Peyer's patch (tissue), 4 donors: ENCODE results near the gene ERVFRD-1. TPM values are rescaled to one million over a fixed set of nuclear protein-coding genes. Genes with fewer than 3 reads are reported as not detected.

Experiments used
- DNase-seq, 3 donors: peaks; one replicate each; pipeline ENCODE4 v3.0.0-alpha.2; 2017 to 2019
- H3K27ac ChIP-seq, 4 donors: fragments of 200-600 bp; sonication (generic); one replicate each; pipeline ENCODE4 v1.5.1; 2016 to 2019
- H3K27me3 ChIP-seq, 2 donors: fragments of 200-600 bp; sonication (generic); one replicate each; pipeline ENCODE4 v1.5.1; 2019
- H3K36me3 ChIP-seq, 3 donors: fragments of 200-600 bp; sonication (generic); one replicate each; pipeline ENCODE4 v1.5.1; 2016 to 2019
- H3K4me1 ChIP-seq, 4 donors: fragments of 200-600 bp; sonication (generic); one replicate each; pipeline ENCODE4 v1.5.1; 2016 to 2019
- H3K4me3 ChIP-seq, 4 donors: fragments of 200-600 bp; sonication (generic); 1 replicate in 3 of 4; 2 replicates in 1 of 4; pipeline ENCODE4 v1.5.1; 2016 to 2019; ENCODE audit warnings: mild to moderate bottlenecking in 1 of 4
- H3K9me3 ChIP-seq, 4 donors: fragments of 200-600 bp; sonication (generic); one replicate each; pipeline ENCODE4 v1.5.1; 2016 to 2019; ENCODE audit warnings: mild to moderate bottlenecking in 1 of 4
- POLR2A ChIP-seq, 2 donors: fragments of 450-650 bp; IDR thresholded peaks; one replicate each; pipeline ENCODE4 v1.5.1; 2017; ENCODE audit warnings: antibody characterized with exemption in 2 of 2, mild to moderate bottlenecking in 2 of 2, moderate library complexity in 2 of 2
- total RNA-seq, 4 donors: library from RNA; depleted of rRNA; stranded (reverse); fragments of >200 nt; gene quantifications; one replicate each; pipeline ENCODE4 v1.1.0, GENCODE V29; 2016
- TF ChIP-seq, protein P1 (sequence below), 6 experiments: fragments of 450-650 bp in 4 of 6; fragments of 200-600 bp in 2 of 6; sonication (generic) in 1 of 6; IDR thresholded peaks; one replicate each; pipeline ENCODE4 v1.5.1; 2017 to 2019; ENCODE audit warnings: antibody characterized with exemption in 6 of 6, mild to moderate bottlenecking in 3 of 6, moderate library complexity in 1 of 6

The ERVFRD-1 gene
- total RNA-seq, 4 donors from 2014 or later: not detected

DNA sequence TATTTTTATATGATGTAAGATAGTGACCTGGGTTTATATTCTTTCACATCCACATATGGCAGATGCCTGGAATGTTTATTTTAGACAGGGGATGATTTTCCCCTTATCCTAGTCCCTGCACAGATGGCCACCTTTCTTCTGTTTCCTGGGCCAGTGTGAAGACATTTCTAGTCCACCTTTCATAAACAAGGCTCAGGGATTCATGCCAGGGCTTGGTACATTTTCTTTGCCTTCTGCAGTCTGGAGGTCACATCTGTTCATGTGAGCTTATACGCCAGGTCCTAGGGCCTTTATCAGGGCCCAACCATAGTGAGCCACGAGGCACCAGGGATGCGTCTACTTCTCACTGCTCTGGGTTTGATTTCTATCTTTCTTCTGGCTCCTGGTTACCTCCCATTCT lies 38.0 kb upstream of the ERVFRD-1 start:
- Histone ChIP-seq H3K27ac (no peak overlapping the region), H3K4me1 (no peaks in the 10 kb centered on the region), H3K27me3 (no peaks in the 10 kb centered on the region), H3K9me3 (no peaks in the 10 kb centered on the region), H3K4me3 (no peak overlapping the region), H3K36me3 (no peaks in the 10 kb centered on the region)
- TF ChIP-seq, protein P1, sequence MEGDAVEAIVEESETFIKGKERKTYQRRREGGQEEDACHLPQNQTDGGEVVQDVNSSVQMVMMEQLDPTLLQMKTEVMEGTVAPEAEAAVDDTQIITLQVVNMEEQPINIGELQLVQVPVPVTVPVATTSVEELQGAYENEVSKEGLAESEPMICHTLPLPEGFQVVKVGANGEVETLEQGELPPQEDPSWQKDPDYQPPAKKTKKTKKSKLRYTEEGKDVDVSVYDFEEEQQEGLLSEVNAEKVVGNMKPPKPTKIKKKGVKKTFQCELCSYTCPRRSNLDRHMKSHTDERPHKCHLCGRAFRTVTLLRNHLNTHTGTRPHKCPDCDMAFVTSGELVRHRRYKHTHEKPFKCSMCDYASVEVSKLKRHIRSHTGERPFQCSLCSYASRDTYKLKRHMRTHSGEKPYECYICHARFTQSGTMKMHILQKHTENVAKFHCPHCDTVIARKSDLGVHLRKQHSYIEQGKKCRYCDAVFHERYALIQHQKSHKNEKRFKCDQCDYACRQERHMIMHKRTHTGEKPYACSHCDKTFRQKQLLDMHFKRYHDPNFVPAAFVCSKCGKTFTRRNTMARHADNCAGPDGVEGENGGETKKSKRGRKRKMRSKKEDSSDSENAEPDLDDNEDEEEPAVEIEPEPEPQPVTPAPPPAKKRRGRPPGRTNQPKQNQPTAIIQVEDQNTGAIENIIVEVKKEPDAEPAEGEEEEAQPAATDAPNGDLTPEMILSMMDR (IDR thresholded peaks at IDR 0.05): no peak
- no peak for TF ChIP-seq POLR2A (IDR thresholded peaks at IDR 0.05)
- no peak for DNase-seq

DNA sequence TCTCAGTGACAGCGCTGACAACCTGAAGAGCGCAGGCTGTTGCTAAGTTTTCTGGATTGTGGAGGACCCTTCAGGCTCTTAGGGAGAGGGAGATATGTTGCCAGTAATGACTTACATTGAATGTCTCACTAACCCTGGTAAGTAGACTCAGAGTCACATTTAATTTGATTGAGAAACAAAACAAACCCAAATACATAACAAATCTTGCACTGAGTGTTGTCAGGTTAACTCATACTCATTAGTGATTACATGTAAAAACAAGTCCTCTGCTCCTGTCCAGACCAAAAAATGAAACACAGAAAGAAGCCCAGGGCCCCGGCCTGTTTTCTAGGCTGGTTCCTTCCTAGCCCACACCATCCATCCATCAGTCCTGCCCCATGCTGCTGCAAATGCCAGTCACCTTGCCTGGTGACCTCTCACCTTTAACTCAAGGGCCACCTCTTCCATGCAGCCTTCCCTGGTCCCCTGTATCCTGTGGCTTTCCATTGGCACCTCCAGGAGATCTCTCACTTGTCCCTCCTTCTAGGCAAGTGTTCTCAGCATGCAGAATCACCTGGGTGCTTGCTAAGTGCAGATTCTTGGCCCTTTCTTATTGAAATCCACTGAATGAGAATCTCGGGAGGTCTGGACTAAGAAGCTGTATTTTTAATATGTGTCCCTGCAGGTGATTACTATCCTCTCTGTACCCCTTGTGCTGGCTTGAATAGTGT lies 34.7 kb upstream of the ERVFRD-1 start:
- TF ChIP-seq, protein P1 (IDR thresholded peaks at IDR 0.05): no peak
- no peak for TF ChIP-seq POLR2A (IDR thresholded peaks at IDR 0.05)

DNA sequence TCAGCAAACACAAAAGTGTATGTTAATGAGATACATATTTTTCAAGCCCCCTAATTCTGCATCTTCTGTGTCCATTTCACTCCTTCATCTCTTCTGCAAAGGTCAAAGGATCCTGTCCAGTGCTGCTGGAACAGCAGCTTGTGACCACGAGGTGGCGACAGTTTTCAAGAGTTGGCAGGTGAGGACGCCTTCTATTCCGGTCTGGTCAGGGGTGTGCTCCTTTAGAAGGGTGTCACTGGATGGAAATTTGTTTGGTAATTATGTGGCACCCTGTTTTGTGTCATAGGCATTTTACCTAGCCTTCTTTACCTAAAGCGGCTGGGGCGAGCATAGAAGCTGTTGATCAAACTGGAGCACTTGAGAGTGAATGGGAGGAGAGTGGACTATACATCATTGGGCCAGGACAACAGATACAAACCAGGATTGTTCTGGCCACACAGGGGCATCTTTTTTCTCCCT lies 32.9 kb upstream of the ERVFRD-1 start:
- TF ChIP-seq, protein P1 (IDR thresholded peaks at IDR 0.05): peak; percentile 51 to 95 (median 88)
- peak in 1 of 2 donors; percentile 13 for TF ChIP-seq POLR2A (IDR thresholded peaks at IDR 0.05)
- DNase-seq: peak; percentile 70 to 92 (median 80)
- H3K9me3 ChIP-seq: no peaks in the 10 kb centered on the region
- no peak overlapping the region for H3K4me3 ChIP-seq
- H3K4me1 ChIP-seq: no peaks in the 10 kb centered on the region
- no peaks in the 10 kb centered on the region for H3K27me3 ChIP-seq
- no peaks in the 10 kb centered on the region for H3K36me3 ChIP-seq
- H3K27ac ChIP-seq: no peak overlapping the region

More for the DNA sequence above, 34.7 kb upstream of the ERVFRD-1 start:
- H3K36me3 ChIP-seq: no peaks in the 10 kb centered on the region
- no peak for DNase-seq
- H3K9me3 ChIP-seq: no peaks in the 10 kb centered on the region
- no peaks in the 10 kb centered on the region for H3K27me3 ChIP-seq
- no peaks in the 10 kb centered on the region for H3K4me1 ChIP-seq
- H3K4me3 ChIP-seq: no peak overlapping the region
- H3K27ac ChIP-seq: no peak overlapping the region

DNA sequence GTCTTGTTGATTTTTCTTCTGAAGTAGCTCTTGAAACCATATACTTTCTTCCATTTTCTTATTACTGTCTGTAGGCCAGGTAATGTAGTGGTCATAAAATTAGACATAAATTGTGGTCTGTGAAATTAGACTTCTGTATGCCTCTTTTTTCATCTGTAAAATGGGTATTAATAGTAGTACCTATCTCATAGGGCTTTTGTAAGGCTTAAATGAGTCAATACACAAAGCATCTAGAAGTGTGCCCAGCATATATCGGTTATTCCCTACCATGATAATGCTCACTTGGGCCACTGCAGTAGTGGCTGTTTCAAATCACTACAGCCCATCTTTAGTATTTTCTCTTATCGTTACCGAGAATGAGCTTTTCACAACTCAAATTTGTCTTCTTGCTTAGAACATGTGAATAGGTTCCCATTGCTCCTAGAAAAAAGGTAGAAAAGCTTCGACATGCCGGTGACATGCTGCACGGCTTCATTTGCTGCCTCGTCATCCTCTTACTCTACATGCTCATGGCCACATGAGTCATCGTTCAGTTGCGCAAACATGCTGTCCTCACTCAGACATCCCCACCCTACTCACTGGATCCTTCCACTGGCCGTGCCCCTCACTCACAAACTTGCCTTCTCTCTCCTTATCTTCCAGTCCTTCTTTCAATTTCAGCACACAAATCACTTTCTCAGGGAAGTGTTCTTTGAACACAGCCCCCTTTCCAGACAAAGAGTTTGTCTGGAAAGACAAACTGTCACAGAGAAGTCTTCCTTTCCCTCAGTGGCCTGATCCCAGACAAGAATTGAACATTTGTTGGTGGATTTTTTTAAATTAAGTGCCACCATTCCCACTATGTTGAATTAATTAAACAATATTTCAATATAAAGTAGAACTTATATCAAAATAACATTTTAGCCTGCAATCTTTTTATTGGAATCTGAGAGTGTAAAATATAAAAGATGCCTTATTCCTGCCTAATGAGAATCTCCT lies 32.2 kb upstream of the ERVFRD-1 start:
- H3K9me3 ChIP-seq: no peaks in the 10 kb centered on the region
- H3K36me3 ChIP-seq: no peaks in the 10 kb centered on the region
- TF ChIP-seq, protein P1 (IDR thresholded peaks at IDR 0.05): no peak
- no peak for TF ChIP-seq POLR2A (IDR thresholded peaks at IDR 0.05)
- H3K27ac ChIP-seq: no peak overlapping the region
- H3K4me1 ChIP-seq: no peaks in the 10 kb centered on the region
- H3K4me3 ChIP-seq: no peak overlapping the region
- peak in 2 of 3 donors; percentile 26 to 83 for DNase-seq
- H3K27me3 ChIP-seq: no peaks in the 10 kb centered on the region

DNA sequence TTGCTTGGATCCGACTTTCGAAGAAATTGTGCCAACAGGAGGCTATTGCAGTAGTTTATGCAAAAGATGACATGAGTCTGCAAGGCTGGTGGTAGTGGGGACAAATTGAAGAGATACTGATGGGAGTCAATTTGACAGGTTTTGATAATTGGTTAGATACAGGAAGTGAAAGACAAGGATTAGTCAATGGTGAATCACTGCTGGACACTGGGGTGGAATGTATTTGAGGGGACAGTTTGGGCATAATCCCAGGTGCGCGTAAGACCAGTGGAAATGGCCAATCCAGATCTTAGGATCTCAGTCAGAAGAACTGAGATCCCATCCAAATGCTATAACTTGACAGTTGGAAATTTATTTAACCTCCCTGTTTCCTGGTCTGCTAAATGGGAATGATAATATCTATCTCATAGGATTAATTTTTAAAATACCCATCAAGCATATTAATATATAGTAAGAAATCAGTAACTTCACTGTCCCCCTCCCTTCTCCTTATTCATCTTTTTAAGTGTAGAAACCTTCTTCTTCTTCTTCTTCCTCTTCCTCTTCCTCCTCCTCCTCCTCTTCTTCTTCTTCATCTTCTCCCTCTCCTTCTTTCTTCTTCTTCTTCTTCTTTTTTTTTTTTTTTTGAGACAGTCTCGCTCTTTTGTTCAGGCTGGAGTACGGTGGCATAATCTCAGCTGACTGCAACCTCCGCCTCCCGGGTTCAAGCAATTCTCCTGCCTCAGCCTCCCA lies 30.9 kb upstream of the ERVFRD-1 start:
- TF ChIP-seq, protein P1 (IDR thresholded peaks at IDR 0.05): no peak
- TF ChIP-seq POLR2A (IDR thresholded peaks at IDR 0.05): no peak
- Histone ChIP-seq H3K4me3 (no peak overlapping the region), H3K4me1 (no peaks in the 10 kb centered on the region), H3K36me3 (no peaks in the 10 kb centered on the region), H3K9me3 (no peaks in the 10 kb centered on the region), H3K27me3 (no peaks in the 10 kb centered on the region), H3K27ac (no peak overlapping the region)
- no peak for DNase-seq
